NCI-H1930 (cell line): ENCODE results near the gene CHEK1.
A peak's percentile ranks its signal among the peaks of the same experiment; 100 is the strongest.
"Not testable (repeated sequence)": the region's sequence is repeated elsewhere in the genome, so short reads cannot be mapped to it uniquely, and the experiment has no call there.

Source experiments
- DNase-seq, 2 experiments: peaks; one replicate each; lab custom pipeline; 2025; lab: John Stamatoyannopoulos, UW

The CHEK1 gene

DNA sequence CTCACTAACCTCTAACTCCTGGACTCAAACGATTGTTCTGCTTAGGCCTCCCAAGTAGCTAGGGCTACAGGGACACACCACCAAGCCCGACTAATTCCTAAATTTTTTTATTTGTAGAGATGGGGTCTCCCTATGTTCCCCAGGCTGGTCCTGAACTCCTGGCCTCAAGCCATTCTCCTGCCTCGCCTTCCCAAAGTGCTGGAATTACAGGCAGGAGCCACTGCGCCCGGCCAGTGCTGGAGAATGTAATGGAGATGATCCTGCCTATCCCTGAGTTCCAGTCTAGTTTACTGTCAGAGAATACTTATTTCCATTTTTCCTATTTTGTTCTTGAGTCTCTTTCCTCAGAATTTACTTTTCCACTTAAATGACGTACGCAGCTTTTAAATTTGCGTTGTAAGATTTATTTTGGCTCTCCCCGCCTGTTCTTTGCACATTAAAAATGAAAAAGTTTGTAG, at the start of gene CHEK1:
TSS of gene CHEK1 (plus strand) at position 408 of the 458 bp plus-strand sequence. CDS start 1,606 bp downstream, outside the sequence.
- no peak for DNase-seq

DNA sequence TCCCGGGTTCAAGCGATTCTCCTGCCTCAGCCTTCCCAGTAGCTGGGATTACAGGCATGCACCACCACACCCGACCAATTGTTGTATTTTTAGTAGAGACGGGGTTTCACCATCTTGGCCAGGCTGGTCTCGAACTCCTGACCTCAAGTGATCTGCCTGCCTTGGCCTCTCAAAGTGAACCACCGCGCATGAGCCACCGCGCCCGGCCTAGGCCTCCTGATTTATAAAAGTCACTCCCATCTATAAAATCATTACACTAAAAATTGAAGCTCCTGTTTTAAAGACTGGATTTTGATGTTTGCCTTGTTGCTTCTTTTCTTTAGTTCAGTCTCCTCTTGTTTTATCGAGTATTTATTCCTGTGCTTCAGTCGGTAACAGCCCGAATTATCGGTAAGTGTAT, 47.8 kb upstream of the CHEK1 start:
- not testable (repeated sequence) for DNase-seq

DNA sequence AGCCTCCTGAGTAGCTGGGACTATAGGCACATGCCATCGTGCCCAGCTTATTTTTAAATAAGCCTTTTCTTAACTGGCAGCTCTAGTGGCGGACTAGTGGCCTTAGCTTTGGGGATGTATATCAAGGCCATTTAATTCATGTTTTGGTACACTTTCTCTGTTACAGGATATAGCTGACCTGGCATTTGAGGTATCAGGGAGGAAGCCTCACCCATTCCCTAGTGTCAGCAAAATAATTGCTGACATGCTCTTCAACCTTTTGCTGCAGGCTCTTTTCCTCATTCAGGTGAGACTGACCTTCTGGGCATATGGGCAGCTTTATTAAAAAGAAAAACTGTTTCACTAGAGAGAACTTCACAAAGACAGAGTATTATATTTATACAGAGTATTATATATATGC, 46.2 kb upstream of the CHEK1 start:
- no peak for DNase-seq

DNA sequence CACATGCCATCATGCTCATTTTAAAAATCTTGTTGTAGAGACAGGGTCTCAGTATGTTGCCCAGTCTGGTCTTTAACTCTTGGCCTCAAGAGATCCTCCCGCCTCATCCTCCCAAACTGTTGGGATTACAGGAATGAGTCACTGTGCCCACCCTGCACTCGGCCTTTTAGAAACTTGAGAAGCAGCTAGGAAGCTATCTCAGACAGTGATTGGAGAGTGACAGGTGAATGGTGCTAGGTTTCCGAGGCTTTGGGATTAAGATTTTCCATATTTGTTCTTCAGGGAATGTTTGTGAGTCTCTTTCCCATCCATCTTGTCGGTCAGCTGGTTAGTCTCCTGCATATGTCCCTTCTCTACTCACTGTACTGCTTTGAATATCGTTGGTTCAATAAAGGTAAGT, 45.2 kb upstream of the CHEK1 start:
- DNase-seq, result no peak

DNA sequence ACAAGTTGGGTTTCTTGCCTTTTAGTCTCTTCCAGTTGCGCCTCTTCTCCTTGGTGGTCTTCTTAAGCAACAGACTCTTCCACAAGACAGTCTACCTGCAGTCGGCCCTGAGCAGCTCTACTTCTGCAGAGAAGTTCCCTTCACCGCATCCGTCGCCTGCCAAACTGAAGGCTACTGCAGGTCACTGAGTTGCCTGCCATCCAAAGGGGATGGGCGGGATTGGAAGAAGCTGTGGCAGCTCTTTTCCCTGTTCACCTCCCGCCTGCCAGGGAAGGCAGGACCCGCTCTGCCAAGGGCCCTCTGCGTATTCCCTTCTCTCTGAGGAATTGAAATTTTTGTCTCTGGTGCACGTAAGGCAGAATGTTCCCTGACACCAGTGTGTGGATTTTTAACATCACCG, 41.5 kb upstream of the CHEK1 start:
- no peak for DNase-seq

DNA sequence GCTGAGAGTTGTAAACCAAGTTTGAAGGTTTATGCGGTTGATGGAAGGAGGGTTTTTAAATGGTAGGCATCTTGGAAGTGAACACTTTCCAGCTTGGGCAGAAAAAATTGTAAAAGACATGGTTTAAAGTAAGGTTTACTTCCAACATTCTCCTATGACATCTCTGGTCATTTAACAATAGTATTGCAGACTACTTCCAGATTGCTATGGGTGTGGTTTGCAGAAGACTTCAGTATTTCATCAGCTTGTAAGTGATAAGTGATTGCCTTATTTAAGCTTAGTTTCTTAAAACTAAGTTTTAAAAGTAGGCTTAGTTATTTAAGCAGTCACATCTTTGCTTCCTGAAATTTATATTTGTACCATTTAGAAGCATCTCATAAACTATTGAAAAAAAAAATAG, 39.5 kb upstream of the CHEK1 start:
- DNase-seq, result no peak

DNA sequence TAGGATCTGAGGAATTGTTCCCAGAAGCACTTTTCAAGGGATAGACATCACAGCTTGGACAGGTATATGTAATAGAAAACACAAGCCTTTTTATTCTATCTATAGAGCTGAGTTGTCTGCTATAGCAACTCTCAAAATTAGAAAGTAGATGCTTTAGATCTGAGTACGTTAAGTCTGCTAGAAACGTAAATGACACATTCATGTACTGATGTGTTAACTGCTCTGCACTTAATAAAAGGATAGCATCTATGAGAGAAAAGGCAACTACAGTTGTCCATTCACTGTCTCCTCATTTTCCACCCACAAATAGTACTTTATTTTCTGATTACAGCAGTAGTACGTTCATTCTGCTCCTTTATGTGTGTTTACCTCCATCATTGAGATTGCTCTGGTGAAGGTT, 38.3 kb upstream of the CHEK1 start:
- no peak for DNase-seq

DNA sequence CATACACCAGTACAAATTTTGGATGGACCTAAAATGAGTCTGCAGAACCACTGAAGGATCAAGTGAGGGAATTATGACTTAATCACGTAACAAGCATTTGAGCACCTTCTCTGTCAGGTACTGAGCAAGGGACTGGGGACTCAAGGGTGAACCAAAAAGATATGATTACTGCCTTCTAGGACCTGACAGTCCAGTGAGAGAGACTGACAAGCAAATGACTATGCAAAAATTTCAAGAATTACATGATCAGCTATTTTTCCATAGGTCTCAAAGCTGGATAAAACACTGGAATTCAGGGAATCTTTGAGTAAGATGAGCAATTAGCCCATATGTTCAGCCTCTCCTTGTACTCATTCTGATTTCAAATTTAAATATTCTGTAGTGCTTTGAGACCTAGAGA, 37.5 kb upstream of the CHEK1 start:
- no peak for DNase-seq

DNA sequence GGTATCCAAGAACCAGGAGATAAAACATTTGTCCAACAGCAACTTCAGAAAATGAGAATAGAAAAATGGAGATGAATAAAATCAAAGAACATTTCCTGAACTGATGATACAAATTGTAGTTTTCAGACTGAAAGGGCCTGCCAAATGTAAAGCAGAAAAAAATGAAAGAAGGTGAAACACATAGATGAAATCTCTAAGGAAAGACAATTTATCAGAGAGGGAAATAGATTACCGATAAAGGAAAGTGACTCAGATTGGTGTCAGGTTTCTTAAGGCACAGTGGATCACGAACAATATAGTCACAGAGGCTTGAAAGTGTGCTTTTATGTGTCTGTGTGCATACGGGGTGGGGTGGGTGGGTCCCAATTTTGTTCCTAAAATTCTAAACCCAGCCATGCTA, 36.5 kb upstream of the CHEK1 start:
- DNase-seq, result no peak

DNA sequence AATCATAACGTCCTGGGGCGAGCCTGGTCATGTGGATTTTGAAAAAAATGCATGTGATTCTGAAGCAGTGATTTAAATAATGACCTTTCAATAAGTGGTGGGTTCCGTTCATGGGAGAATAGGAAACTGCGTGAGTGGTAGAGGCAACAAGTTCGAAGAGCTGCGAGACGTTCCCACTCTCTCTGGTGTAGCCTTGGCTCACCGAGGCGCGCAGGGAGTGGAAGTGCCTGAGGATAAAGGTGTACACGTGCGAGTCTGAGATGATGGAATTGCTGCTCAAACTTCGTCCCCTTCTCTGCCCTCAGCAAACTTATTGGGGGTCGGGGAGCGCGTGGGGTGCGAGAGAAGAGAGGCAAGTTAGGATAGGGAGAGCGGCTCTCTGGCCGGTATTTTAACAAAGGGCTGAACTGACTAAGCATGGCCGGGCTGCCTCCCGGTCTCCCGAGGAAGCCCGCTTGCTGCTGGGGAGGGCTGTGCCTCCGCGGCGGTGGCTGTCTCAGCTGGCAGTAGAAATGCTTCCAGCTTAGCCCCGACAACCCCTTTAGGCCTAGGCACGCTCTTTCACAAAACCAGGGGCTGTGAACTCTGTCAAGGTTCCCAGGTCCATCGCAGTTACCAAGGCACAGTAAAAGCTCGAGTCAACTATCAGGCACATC, 33.2 kb upstream of the CHEK1 start:
- no peak for DNase-seq

DNA sequence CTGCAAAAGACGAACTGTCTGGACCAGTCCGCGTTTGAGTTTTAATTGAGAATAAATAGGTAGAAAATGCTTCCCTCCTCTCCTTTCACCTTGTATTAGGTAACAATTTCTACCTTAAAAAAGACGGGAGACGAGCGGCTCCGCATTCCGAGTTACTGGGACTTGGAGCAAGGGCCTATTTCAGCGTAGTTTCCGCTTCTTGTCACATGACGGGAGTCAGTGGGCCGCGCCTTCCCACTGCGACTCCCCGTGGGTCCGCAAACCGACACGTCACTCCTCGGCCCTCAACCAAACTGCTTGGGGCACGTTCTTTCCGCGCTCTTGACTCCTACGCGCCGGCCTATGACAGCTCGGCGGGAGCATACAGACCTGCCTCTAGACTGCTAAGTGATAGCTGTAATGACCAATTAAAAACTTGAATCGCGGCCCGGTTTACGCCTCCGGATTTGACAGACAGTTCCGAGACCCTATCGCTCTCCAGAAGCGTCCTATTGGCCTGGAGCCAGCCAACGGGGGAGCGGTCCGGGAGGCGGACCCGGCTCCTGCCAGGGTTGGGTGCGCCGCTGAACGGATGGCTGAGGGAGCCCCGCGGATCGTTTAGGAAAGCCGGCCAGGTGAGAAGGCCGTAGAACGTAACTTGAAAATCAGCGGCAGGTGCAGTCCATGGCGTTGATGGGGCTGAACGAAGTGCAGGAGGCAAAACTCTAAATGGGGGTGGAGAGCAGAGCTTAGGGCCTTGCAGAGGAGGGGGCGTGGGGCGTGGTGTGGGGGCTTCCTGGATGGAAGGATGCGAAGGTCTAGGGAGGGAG, 32.5 kb upstream of the CHEK1 start, which contains the start of gene STT3A:
TSS of gene STT3A (plus strand) at position 548 of the 809 bp plus-strand sequence. CDS start 3,064 bp downstream, outside the sequence.
- DNase-seq, result peak; percentile 99

DNA sequence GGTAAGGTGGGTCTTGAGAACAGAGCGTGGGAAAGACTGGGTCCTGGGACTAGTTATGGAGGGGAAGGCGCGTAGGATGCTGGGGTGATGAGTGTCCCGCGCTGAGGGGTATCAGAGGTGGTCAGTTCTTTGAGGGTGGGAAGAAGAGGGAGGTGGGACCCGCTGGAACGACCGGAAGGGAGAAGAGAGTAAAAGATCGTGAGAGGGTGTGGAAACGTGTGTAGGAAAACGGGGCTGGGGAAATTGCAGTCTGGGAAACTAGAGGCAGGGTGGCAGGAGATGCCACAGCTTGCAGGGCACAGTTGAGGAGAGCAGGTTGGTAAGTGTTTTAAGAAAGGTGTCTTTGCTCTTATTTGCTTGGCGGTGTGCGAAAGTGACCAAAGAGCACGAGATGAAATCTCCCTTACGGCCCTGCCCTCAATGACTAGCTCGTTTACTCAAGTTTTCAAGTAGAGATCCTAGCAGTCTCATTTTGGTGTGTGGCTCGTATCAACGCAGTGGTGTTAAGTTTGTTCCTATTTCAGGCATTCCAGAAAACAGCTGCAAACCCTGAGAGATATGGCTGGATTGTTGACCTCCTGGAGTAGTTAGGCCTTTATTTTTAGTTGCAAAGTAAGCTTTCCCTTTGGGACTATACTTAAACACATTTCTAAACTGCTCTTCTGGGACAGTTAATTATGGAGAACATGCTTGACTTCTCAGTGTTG, 31.7 kb upstream of the CHEK1 start:
- DNase-seq, result no peak

DNA sequence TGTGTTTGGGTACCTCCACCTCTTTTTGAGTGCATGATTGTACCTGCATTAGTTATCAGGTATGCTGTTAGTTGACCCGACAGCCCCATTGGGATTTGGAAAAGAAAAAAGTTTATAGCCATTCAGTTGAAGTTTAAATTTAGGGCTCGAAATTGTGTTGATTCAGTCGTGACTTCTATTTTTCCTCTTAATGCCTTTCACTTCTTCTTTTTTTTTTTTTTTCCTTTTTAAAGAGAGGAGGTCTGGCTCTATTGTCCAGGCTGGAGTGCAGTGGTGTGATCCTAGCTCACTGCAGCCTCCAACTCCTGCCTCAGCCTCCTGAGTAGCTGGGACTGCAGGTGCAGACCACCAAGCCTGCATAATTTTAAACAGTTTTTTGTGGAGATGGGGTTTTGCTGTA, 30.0 kb upstream of the CHEK1 start:
- no peak for DNase-seq

DNA sequence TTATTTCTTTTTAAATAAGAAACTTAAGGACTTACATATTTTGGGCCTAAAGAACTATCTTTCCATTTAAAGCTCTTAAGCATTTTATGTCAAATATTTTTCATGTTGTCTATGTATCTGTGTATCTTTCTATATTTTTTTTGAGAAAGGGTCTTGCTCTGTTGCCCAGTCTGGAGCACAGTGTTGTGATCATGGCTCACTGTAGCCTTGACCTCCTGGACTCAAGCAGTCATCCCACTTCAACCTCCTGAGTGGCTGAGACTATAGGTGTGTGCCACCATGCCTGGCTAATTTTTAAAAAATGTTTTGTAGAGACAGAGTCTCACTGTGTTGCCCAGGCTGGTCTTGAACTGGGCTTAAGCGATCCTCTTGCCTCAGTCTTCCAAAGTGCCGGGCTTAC, 24.3 kb upstream of the CHEK1 start:
- no peak for DNase-seq

DNA sequence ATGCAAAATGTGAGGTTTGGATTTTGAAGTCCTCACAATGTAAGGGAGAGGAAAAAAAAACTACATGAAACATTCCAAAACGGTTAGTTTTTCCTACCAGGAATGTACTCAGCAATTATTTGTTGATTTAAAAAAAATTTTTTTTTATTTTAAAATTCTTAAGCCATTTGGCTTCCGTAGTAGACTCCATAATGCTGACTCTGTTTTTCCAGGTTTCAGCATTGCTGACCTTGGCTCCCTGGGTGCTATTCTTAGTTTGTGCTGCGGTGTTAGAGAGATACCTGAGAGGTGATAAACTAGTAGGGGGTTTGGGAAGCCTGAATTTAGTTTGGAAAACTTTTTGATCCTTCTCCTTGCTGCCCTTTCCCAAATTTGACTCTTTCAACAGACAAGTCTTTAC, 21.8 kb upstream of the CHEK1 start:
- no peak for DNase-seq

DNA sequence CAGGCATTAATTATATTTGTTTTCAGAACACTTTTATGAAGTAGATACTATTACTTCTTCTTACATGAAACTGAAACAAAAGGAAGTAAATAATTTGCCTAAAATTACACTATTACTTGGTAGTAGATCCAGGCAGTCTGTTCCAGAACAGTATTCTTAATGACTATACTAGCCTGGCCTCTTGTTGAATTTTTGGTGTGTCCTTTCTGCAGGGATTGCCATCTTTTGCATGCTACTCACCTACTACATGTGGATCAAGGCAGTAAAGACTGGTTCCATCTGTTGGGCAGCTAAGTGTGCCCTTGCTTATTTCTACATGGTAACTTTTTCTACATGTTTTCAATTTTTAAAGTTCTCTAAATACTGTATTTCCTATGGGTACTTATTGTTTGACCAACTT, 19.5 kb upstream of the CHEK1 start:
- no peak for DNase-seq

DNA sequence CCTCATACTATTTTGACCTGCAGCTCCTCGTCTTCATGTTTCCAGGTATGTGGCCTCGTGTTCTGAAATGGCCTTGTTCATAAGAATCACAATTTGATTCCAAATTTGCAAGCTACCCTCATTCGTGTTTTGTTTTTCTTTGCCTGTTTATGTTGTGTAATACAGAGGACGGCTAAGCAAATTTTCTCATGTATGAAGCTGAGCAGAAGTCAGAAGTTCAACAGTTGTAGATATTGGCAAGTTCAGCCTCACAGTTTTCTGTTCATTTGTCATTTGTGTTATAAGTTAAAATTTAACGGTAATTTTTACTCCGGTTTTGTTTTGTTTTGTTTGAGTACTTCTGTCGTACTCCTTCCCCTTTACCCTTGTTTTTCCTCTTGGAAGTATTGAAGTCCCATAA, 15.4 kb upstream of the CHEK1 start:
- no peak for DNase-seq

DNA sequence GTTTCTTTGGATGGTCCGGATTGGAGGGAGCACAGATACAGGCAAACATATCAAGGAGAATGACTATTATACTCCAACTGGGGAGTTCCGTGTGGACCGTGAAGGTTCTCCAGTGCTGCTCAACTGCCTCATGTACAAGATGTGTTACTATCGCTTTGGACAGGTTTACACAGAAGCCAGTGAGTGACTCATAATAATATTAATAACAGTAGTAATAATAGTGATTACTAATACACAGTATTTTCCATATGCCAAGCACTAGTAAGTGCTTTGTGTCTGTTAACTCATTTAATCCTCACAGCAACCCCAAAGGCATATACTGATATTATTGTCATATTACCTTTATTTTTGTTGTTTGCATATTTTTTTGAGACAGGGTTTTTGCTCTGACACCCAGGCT, 6.6 kb upstream of the CHEK1 start:
- DNase-seq, result no peak

DNA sequence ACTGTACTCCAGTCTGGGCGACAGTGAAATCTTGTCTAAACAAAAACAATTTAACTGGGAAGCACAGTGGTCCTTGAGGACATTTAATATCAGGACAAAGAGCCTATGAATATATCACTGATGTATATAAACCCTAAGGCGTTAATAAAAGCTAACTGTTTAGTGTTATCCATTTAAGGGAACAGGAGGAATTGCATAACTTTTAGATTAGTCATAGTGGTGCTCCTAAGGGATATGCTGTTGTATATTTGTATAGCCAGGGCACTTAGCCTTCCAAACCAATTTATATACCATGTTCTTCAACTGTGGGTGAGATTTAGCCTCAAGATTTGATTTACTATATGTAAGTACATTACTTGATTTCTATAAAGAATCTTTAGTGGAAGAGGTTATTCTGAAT, 3.0 kb upstream of the CHEK1 start:
- no peak for DNase-seq

DNA sequence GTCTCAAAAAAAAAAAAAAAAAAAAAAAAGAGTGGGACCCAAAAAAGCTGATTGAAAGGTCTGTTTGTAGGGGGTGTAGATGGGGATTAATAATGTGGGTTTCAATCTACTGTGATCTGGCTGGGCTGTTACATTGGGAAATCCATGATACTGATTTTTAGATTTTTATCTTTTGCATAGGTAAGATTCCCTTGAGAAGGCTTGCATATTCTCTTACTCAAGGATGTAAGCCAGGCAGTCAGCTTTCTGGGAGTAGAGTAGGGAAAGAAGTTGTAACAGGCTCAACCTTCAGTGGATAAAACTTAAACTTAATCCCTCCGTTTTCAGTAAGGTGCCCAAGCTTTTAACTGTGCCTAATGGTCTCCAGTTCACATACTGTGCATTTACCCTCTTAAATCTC, 1.9 kb upstream of the CHEK1 start:
- no peak for DNase-seq

DNA sequence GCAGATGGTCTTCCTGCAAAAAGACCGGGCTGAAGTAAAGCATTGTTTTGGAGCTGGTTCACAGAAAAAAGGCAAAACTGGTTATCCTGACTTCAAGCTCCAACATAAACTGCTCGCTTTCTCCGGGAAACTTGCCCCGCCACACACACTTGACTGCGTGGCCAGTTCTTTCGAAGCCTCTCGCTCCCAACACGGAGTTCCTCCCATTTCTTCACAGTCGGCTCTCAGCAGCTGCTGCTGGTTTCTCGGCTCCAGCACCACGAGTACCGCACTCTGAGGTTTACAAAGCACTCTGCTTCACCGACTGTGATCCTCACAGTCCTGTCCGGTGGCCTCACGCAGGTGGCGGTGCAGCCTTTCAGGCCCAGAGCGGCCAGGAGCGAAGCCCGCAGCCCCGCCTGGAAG, 264 bp downstream of the CHEK1 start:
- DNase-seq, result no peak

DNA sequence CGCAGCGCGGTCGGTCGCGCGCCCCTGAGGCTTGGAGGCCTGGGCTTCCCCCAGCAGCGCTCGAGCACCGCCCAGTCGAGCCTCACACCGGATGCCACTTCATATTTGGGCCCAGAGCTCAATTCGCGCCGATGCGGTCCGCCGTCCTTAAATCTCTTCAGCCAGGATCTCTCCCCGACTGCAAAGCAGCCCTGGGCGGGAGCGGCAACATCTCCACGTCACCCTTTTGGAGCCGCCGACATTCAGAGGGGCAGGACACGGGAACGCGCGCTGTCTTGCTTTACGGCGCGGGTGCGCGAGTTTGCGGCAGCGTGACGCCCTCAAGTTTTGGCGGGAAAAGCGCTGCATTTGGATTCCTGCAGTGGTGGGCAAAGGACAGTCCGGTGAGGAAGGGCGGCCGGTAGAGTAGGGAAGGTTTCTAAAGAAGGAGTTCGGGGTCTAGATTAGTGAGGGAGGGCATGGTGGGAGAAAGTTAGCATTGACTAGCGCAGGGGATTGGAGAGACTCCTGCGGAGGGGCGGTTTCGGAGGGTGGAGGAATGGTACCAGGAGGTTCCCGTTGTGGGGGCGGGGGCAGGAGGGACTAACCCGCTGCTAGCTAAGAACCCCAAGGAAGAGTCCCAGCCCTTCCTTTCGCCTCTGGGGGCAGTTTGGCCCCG, 796 bp downstream of the CHEK1 start:
- DNase-seq, result peak; percentile 90 to 91
